Vagina (tissue), 2 donors: ENCODE data around the gene SPTY2D1. TPM values are rescaled to one million over a fixed set of nuclear protein-coding genes. Genes with fewer than 3 reads are reported as not detected.
"Not testable (repeated sequence)": the region's sequence is repeated elsewhere in the genome, so short reads cannot be mapped to it uniquely, and the experiment has no call there.

ENCODE experiments used
- DNase-seq, 2 donors: peaks; one replicate each; pipeline ENCODE4 v3.0.0-alpha.2; 2017; ENCODE audit errors: extremely low spot score in 2 of 2
- H3K27ac ChIP-seq: fragments of 200-600 bp; sonication (generic); one replicate; pipeline ENCODE4 v1.5.1; 2019
- H3K27me3 ChIP-seq: fragments of 200-600 bp; sonication (generic); one replicate; pipeline ENCODE4 v1.5.1; 2019
- H3K36me3 ChIP-seq, 2 donors: fragments of 200-600 bp; sonication (generic); one replicate each; pipeline ENCODE4 v1.5.1; 2017 to 2019
- H3K4me1 ChIP-seq: fragments of 200-600 bp; sonication (generic); one replicate; pipeline ENCODE4 v1.5.1; 2019
- H3K4me3 ChIP-seq, 2 donors: fragments of 200-600 bp; sonication (generic); 1 replicate in 1 of 2; 2 replicates in 1 of 2; pipeline ENCODE4 v1.5.1; 2016 to 2019
- H3K9me3 ChIP-seq: fragments of 200-600 bp; sonication (generic); one replicate; pipeline ENCODE4 v1.5.1; 2019
- POLR2A ChIP-seq, 2 donors: fragments of 450-650 bp; IDR thresholded peaks; one replicate each; pipeline ENCODE4 v1.6.1; 2017; ENCODE audit warnings: antibody characterized with exemption in 2 of 2, mild to moderate bottlenecking in 2 of 2, moderate library complexity in 2 of 2
- POLR2AphosphoS5 ChIP-seq, 2 donors: sonication (generic); formaldehyde crosslinking; IDR thresholded peaks; one replicate each; pipeline ENCODE4 v1.9.0; 2017; ENCODE audit warnings: antibody characterized with exemption in 2 of 2, mild to moderate bottlenecking in 2 of 2, low read depth in 1 of 2; ENCODE audit not compliant: insufficient read depth in 1 of 2
- intact Hi-C: fragments of 100-400 bp; cut with DNase I; formaldehyde crosslinking; loops from one replicate; pipeline ENCODE4 v1.15.1; 2023
- total RNA-seq: library from RNA; depleted of rRNA; stranded (reverse); fragments of >200 nt; gene quantifications from one replicate; pipeline ENCODE4 v1.2.3, GENCODE V29; 2016
- TF ChIP-seq, protein P1 (sequence below), 3 experiments: fragments of 450-650 bp in 2 of 3; fragments of 200-600 bp in 1 of 3; sonication (generic) in 1 of 3; IDR thresholded peaks; one replicate each; pipeline ENCODE4 v1.5.1; 2017 to 2019; ENCODE audit warnings: antibody characterized with exemption in 3 of 3, mild to moderate bottlenecking in 2 of 3, moderate library complexity in 2 of 3

Gene SPTY2D1
- total RNA-seq, 1 donor from 2014 or later: 23.8 TPM

DNA sequence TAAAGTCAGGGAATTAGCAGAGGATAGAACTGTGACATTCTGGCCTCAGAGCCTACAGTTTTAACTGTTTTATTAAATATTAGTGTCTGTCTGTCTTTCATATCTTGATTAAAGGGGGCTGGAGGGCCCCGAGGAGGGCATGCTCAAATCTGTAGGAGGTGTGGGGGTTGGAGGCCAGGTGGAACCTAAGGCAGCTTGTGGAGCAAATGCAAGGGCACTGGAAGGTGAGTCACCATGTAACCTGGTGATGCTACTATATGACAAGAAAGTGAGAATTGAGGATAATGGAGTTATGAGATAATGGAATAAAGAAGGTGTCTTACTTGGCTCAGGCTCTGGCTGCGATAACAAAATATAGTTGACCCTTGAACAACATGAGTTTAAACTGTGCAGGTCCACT lies 37.1 kb upstream of the SPTY2D1 start:
- no peaks in the 10 kb centered on the region for H3K4me1 ChIP-seq
- intact Hi-C loops: no loop called here
- DNase-seq: no peak
- H3K27ac ChIP-seq: no peak overlapping the region
- no peaks in the 10 kb centered on the region for H3K9me3 ChIP-seq
- no peak overlapping the region for H3K4me3 ChIP-seq
- no peaks in the 10 kb centered on the region for H3K27me3 ChIP-seq
- H3K36me3 ChIP-seq: no peaks in the 10 kb centered on the region
- TF ChIP-seq POLR2AphosphoS5 (IDR thresholded peaks at IDR 0.05; ENCODE audit: insufficient read depth in 1 of 2, low read depth in 1 of 2) (no peak), POLR2A (IDR thresholded peaks at IDR 0.05) (no peak)
- TF ChIP-seq, protein P1, sequence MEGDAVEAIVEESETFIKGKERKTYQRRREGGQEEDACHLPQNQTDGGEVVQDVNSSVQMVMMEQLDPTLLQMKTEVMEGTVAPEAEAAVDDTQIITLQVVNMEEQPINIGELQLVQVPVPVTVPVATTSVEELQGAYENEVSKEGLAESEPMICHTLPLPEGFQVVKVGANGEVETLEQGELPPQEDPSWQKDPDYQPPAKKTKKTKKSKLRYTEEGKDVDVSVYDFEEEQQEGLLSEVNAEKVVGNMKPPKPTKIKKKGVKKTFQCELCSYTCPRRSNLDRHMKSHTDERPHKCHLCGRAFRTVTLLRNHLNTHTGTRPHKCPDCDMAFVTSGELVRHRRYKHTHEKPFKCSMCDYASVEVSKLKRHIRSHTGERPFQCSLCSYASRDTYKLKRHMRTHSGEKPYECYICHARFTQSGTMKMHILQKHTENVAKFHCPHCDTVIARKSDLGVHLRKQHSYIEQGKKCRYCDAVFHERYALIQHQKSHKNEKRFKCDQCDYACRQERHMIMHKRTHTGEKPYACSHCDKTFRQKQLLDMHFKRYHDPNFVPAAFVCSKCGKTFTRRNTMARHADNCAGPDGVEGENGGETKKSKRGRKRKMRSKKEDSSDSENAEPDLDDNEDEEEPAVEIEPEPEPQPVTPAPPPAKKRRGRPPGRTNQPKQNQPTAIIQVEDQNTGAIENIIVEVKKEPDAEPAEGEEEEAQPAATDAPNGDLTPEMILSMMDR (IDR thresholded peaks at IDR 0.05): no peak

GRCh38 chr11:18669711-18670110 lies 35.6 kb upstream of the SPTY2D1 start:
- Histone ChIP-seq H3K27ac (no peak overlapping the region), H3K9me3 (no peaks in the 10 kb centered on the region), H3K4me3 (no peak overlapping the region), H3K36me3 (no peaks in the 10 kb centered on the region), H3K4me1 (no peaks in the 10 kb centered on the region), H3K27me3 (no peaks in the 10 kb centered on the region)
- TF ChIP-seq, protein P1 (IDR thresholded peaks at IDR 0.05): no peak
- no peak for TF ChIP-seq POLR2A (IDR thresholded peaks at IDR 0.05)
- no peak for TF ChIP-seq POLR2AphosphoS5 (IDR thresholded peaks at IDR 0.05; ENCODE audit: insufficient read depth in 1 of 2, low read depth in 1 of 2)
- no peak for DNase-seq
- intact Hi-C loops: no loop called here

- TF ChIP-seq POLR2AphosphoS5 (IDR thresholded peaks at IDR 0.05; ENCODE audit: insufficient read depth in 1 of 2, low read depth in 1 of 2) (no peak), POLR2A (IDR thresholded peaks at IDR 0.05) (no peak)
- TF ChIP-seq, protein P1 (IDR thresholded peaks at IDR 0.05): no peak
- DNase-seq: no peak
- Histone ChIP-seq H3K4me1 (no peaks in the 10 kb centered on the region), H3K4me3 (no peak overlapping the region), H3K9me3 (no peaks in the 10 kb centered on the region), H3K27me3 (no peaks in the 10 kb centered on the region), H3K27ac (no peak overlapping the region), H3K36me3 (no peaks in the 10 kb centered on the region)
- intact Hi-C loops: no loop called here
These were observed 35.1 kb upstream of the SPTY2D1 start for GRCh38 chr11:18669219-18669596.

- no peak for DNase-seq
- Histone ChIP-seq H3K9me3 (no peaks in the 10 kb centered on the region), H3K36me3 (no peaks in the 10 kb centered on the region), H3K4me3 (no peak overlapping the region), H3K27me3 (no peaks in the 10 kb centered on the region), H3K4me1 (no peaks in the 10 kb centered on the region), H3K27ac (no peak overlapping the region)
- intact Hi-C loops: no loop called here
- TF ChIP-seq POLR2AphosphoS5 (IDR thresholded peaks at IDR 0.05; ENCODE audit: insufficient read depth in 1 of 2, low read depth in 1 of 2) (no peak), POLR2A (IDR thresholded peaks at IDR 0.05) (no peak)
- TF ChIP-seq, protein P1 (IDR thresholded peaks at IDR 0.05): no peak
These were observed 34.0 kb upstream of the SPTY2D1 start for GRCh38 chr11:18668131-18668530.

GRCh38 chr11:18665353-18665872 lies 31.3 kb upstream of the SPTY2D1 start:
- H3K27ac ChIP-seq, intact Hi-C loops: not testable (repeated sequence)

More at GRCh38 chr11:18665353-18665872, 31.3 kb upstream of the SPTY2D1 start:
- not testable (repeated sequence) for H3K36me3 ChIP-seq, H3K27me3 ChIP-seq, H3K4me1 ChIP-seq, H3K9me3 ChIP-seq, DNase-seq, H3K4me3 ChIP-seq
